Body of pancreas (tissue), 4 donors: Measurements from ENCODE around the gene OAS3. TPM values are rescaled to one million over a fixed set of nuclear protein-coding genes. Genes with fewer than 3 reads are reported as not detected.

ENCODE experiments used
- ATAC-seq: fragments of 150-250 bp; one replicate; pipeline ENCODE4 v1.9.1; 2016
- DNase-seq, 4 donors: peaks; one replicate each; pipeline ENCODE4 v3.0.0-alpha.2; 2019
- H3K27ac ChIP-seq, 4 donors: fragments of 200-600 bp; sonication (generic); 1 replicate in 3 of 4; 2 replicates in 1 of 4; pipeline versions ENCODE4 v1.5.1 to v1.6.1; 2016 to 2019; ENCODE audit warnings: mild to moderate bottlenecking in 1 of 4, mixed read lengths in 1 of 4, moderate library complexity in 1 of 4
- H3K27me3 ChIP-seq, 2 donors: fragments of 200-600 bp; sonication (generic); one replicate each; pipeline ENCODE4 v1.6.0; 2016; ENCODE audit warnings: mild to moderate bottlenecking in 1 of 2
- H3K36me3 ChIP-seq, 2 donors: fragments of 200-600 bp; sonication (generic); replicated peaks in 1 of 2; 2 replicates each; pipeline ENCODE4 v1.5.1; 2016; ENCODE audit warnings: low read depth in 2 of 2; ENCODE audit not compliant: insufficient read depth in 1 of 2
- H3K4me1 ChIP-seq: fragments of 200-600 bp; sonication (generic); one replicate; pipeline ENCODE4 v1.6.0; 2016
- H3K4me3 ChIP-seq, 2 donors: fragments of 200-600 bp; sonication (generic); 1 replicate in 1 of 2; 2 replicates in 1 of 2; pipeline ENCODE4 v1.5.1; 2016 to 2019
- H3K9me3 ChIP-seq, 3 donors: fragments of 200-600 bp; sonication (generic); 1 replicate in 2 of 3; 2 replicates in 1 of 3; pipeline ENCODE4 v1.5.1; 2016
- CTCF ChIP-seq, 7 experiments: fragments of 450-650 bp in 4 of 7; fragments of 200-600 bp in 3 of 7; sonication (generic) in 3 of 7; IDR thresholded peaks; one replicate each; pipeline ENCODE4 v1.5.1; 2016 to 2019; ENCODE audit warnings: antibody characterized with exemption in 7 of 7
- POLR2A ChIP-seq, 3 donors: fragments of 450-650 bp; IDR thresholded peaks; one replicate each; pipeline ENCODE4 v1.6.1; 2016; ENCODE audit warnings: antibody characterized with exemption in 3 of 3, mild to moderate bottlenecking in 2 of 3
- WGBS, 2 donors: methylation state at CpG; one replicate each; pipeline ENCODE4 v1.1.5; 2017; 5-methylcytosine and 5-hydroxymethylcytosine counted together
- intact Hi-C: fragments of 100-400 bp; cut with DNase I; formaldehyde crosslinking; loops from one replicate; pipeline ENCODE4 v1.15.1; 2023
- total RNA-seq, 2 donors: library from RNA; depleted of rRNA; stranded (reverse); fragments of >200 nt; gene quantifications; one replicate each; pipeline ENCODE4 v1.1.0, GENCODE V29; 2016

Gene OAS3
- total RNA-seq, 2 donors from 2014 or later, result 2.3 to 18.1 TPM

GRCh38 chr12:112962561-112962960 is 24.3 kb downstream of the OAS3 start:
- Histone ChIP-seq H3K4me3 (no peak overlapping the region), H3K27ac (no peak overlapping the region), H3K4me1 (no peaks in the 10 kb centered on the region), H3K27me3 (no peaks in the 10 kb centered on the region), H3K9me3 (no peaks in the 10 kb centered on the region), H3K36me3 (no peaks in the 10 kb centered on the region)
- DNase-seq (no peak), ATAC-seq (no peak)
- TF ChIP-seq POLR2A (IDR thresholded peaks at IDR 0.05), result no peak
- TF ChIP-seq CTCF (IDR thresholded peaks at IDR 0.05), result no peak
- WGBS, 2 donors, result 93 to 95% methylated on average over 7 of the region's 7 CpGs
- intact Hi-C loops, result no loop called here

- Histone ChIP-seq H3K36me3 (no peaks in the 10 kb centered on the region), H3K27me3 (no peaks in the 10 kb centered on the region), H3K27ac (no peak overlapping the region), H3K4me3 (no peak overlapping the region), H3K4me1 (no peaks in the 10 kb centered on the region), H3K9me3 (no peaks in the 10 kb centered on the region)
- no peak for ATAC-seq
- 87 to 94% methylated on average over 9 to 14 of the region's 14 CpGs for WGBS, 2 donors
- TF ChIP-seq POLR2A (IDR thresholded peaks at IDR 0.05) (no peak), CTCF (IDR thresholded peaks at IDR 0.05) (no peak)
- intact Hi-C loops, result no loop called here
- no peak for DNase-seq
Observed at GRCh38 chr12:112963227-112963861, 25.1 kb downstream of the OAS3 start.

- Histone ChIP-seq H3K4me3 (no peak overlapping the region), H3K36me3 (no peaks in the 10 kb centered on the region), H3K4me1 (no peaks in the 10 kb centered on the region), H3K27me3 (no peaks in the 10 kb centered on the region), H3K9me3 (no peaks in the 10 kb centered on the region), H3K27ac (no peak overlapping the region)
- no peak for DNase-seq
- intact Hi-C loops, result no loop called here
- TF ChIP-seq POLR2A (IDR thresholded peaks at IDR 0.05), result no peak
- no peak for TF ChIP-seq CTCF (IDR thresholded peaks at IDR 0.05)
- WGBS, 2 donors, result 83 to 86% methylated on average over 6 of the region's 6 CpGs
- no peak for ATAC-seq
Observed at GRCh38 chr12:112964067-112964670, 25.9 kb downstream of the OAS3 start.

GRCh38 chr12:112964915-112965314 is 26.6 kb downstream of the OAS3 start:
- no peak for DNase-seq
- intact Hi-C loops, result no loop called here
- Histone ChIP-seq H3K27ac (no peak overlapping the region), H3K27me3 (no peaks in the 10 kb centered on the region), H3K36me3 (peaks cover 0 to 1% of the 10 kb centered on the region in 2 donors), H3K9me3 (no peaks in the 10 kb centered on the region), H3K4me1 (no peaks in the 10 kb centered on the region), H3K4me3 (no peak overlapping the region)
- no peak for ATAC-seq
- no peak for TF ChIP-seq CTCF (IDR thresholded peaks at IDR 0.05)
- no peak for TF ChIP-seq POLR2A (IDR thresholded peaks at IDR 0.05)
- WGBS, 2 donors, result 83 to 87% methylated on average over 4 of the region's 4 CpGs

- Histone ChIP-seq H3K27me3 (no peaks in the 10 kb centered on the region), H3K4me3 (no peak overlapping the region), H3K9me3 (no peaks in the 10 kb centered on the region), H3K27ac (no peak overlapping the region), H3K4me1 (no peaks in the 10 kb centered on the region), H3K36me3 (peaks cover 0 to 4% of the 10 kb centered on the region in 2 donors)
- intact Hi-C loops, result no loop called here
- WGBS, 2 donors, result 85 to 92% methylated on average over 13 to 15 of the region's 15 CpGs
- no peak for TF ChIP-seq POLR2A (IDR thresholded peaks at IDR 0.05)
- no peak for TF ChIP-seq CTCF (IDR thresholded peaks at IDR 0.05)
- DNase-seq (no peak), ATAC-seq (no peak)
Observed at GRCh38 chr12:112965643-112966042, 27.4 kb downstream of the OAS3 start.
